T-helper 22 cell (primary cell): ENCODE measurements around the gene TCERG1L.
"Not testable (repeated sequence)": the region's sequence is repeated elsewhere in the genome, so short reads cannot be mapped to it uniquely, and the experiment has no call there.

Source experiments
- DNase-seq: peaks from one replicate; pipeline ENCODE4 v3.0.0-alpha.2; 2020; ENCODE audit warnings: low read depth

Gene TCERG1L

GRCh38 chr10:131165092-131165491 lies 146.4 kb downstream of the TCERG1L start:
- DNase-seq = no peak

GRCh38 chr10:131162866-131163843 lies 148.4 kb downstream of the TCERG1L start:
- no peak for DNase-seq

GRCh38 chr10:131162211-131162610 lies 149.3 kb downstream of the TCERG1L start:
- DNase-seq = no peak

- no peak for DNase-seq
Observed at GRCh38 chr10:131161087-131161486, 150.4 kb downstream of the TCERG1L start.

- DNase-seq = no peak
Observed at GRCh38 chr10:131160219-131160875, 151.2 kb downstream of the TCERG1L start.

GRCh38 chr10:131159771-131160170 lies 151.8 kb downstream of the TCERG1L start:
- no peak for DNase-seq

GRCh38 chr10:131158695-131159094 lies 152.8 kb downstream of the TCERG1L start:
- DNase-seq = no peak

- no peak for DNase-seq
Observed at GRCh38 chr10:131157899-131158298, 153.6 kb downstream of the TCERG1L start.

GRCh38 chr10:131155876-131156230 lies 155.7 kb downstream of the TCERG1L start:
- no peak for DNase-seq

GRCh38 chr10:131155218-131155875 lies 156.2 kb downstream of the TCERG1L start:
- no peak for DNase-seq

GRCh38 chr10:131154306-131155025 lies 157.1 kb downstream of the TCERG1L start:
- DNase-seq = no peak

- not testable (repeated sequence) for DNase-seq
Observed at GRCh38 chr10:131152456-131152855, 159.1 kb downstream of the TCERG1L start.

- DNase-seq = no peak
Observed at GRCh38 chr10:131150126-131150525, 161.4 kb downstream of the TCERG1L start.

- DNase-seq = no peak
Observed at GRCh38 chr10:131149586-131149985, 161.9 kb downstream of the TCERG1L start.

- no peak for DNase-seq
Observed at GRCh38 chr10:131149111-131149510, 162.4 kb downstream of the TCERG1L start.

GRCh38 chr10:131148270-131148669 lies 163.3 kb downstream of the TCERG1L start:
- DNase-seq = no peak

- no peak for DNase-seq
Observed at GRCh38 chr10:131147301-131147975, 164.1 kb downstream of the TCERG1L start.

GRCh38 chr10:131146790-131147189 lies 164.7 kb downstream of the TCERG1L start:
- no peak for DNase-seq

- DNase-seq = no peak
Observed at GRCh38 chr10:131145756-131146155, 165.8 kb downstream of the TCERG1L start.

GRCh38 chr10:131144711-131145375 lies 166.7 kb downstream of the TCERG1L start:
- DNase-seq = no peak

GRCh38 chr10:131144196-131144595 lies 167.3 kb downstream of the TCERG1L start:
- no peak for DNase-seq
